SK-N-DZ (cell line): ENCODE data around the gene LMBR1.
"Not testable (repeated sequence)": the region's sequence is repeated elsewhere in the genome, so short reads cannot be mapped to it uniquely, and the experiment has no call there.

Experiments
- DNase-seq: peaks from one replicate; pipeline ENCODE4 v3.0.0-alpha.2; 2015; ENCODE audit warnings: low spot score

LMBR1 gene

DNA sequence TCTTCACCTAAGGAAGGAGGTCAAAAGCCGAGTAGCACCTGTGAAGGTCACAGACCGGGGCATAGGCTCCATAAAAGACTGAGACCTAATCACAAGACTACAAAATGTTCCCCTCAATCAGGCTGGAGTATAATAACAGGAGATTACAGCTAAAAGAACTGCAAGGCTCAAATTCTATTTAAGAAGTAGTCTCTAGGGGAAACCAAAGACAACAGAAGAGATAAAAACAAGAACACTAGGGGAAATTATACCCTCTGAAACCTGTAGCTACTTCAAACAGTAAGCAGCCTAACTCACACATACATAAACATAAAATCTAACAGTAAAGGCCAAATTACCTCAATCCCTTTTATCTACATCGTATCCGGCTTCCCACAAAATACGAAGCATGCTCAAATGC, 38.3 kb downstream of the LMBR1 start:
- DNase-seq: no peak

DNA sequence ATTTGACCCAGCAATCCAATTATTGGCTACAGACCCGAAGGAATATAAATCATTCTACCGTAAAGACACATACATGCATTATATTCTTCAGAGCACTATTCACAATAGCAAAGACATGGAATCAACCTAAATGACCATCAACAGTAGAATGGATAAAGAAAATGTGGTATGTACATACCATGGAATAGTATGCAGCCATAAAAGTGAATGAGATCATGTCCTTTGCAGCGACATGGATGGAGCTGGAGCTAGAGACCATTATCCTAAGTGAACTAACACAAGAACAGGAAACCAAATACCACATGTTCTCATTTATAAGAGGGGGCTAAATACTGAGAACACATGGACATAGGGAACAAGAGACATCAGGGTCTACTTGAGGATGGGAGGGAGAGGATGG, 44.0 kb downstream of the LMBR1 start:
- DNase-seq: no peak

DNA sequence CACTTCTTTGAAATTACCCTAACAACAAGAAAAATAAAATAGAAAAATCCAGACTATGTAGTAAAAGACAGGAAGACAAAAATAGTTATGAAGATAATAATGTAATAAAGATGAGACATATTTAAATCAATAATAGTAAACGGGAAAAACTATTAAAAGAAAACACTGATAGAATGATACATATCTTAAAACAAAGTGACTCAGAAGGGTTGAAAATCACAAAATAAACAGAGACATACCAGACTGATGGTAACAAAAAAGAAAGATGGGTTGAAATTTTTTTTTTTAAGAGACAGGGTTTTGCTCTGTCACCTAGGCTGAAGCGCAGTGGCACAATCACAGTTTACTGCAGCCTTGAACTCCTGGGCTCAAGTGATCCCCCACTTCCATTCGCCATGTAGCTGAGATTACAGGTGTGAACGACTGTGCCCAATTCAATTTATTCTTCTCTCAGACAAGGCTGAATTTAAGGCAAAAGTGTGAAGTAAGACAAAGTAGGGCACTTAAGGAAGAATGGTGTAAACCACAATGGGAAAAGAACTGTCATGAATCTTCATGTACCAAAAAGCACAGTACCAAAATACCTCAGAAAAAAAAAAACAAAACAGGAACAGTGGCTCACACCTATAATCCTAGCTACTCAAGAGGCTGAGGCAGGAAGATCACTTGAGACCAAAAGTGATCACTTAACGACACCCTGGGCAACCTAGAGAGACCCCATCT, 47.4 kb downstream of the LMBR1 start:
- no peak for DNase-seq

DNA sequence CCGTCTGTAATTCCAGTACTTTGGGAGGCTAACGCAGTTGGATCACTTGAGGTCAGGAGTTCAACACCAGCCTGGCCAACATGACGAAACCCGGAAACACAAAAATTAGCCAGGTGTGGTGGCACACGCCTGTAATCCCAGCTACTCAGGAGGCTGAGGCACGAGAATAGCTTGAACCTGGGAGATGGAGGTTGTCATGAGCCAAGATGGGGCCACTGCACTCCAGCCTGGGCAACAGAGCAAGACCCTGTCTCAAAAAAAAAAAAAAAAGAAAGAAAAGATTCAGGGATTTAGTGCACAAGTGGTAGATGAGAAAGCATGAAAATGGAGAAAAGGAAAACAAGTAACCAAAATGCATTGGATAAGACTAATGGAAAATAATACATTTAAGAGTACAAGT, 49.4 kb downstream of the LMBR1 start:
- not testable (repeated sequence) for DNase-seq

DNA sequence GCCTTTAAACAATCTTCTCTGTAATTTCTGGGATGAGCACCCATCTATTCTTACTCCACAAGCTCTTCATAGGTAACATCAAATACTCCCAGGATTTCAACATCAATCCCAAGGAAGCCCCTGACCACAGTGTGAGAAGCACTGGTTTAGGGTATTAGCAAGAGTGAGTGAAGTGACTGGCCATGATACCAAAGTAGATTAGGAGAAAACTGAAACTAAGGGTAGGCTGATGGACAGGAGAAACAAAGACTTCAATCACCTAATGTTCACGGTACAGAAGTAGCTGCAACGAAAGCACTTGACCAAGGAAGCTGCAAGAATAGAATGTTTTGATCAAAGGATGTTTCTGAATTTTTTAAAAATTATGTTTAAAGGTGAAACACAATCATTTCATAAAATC, 49.8 kb downstream of the LMBR1 start:
- DNase-seq: no peak

DNA sequence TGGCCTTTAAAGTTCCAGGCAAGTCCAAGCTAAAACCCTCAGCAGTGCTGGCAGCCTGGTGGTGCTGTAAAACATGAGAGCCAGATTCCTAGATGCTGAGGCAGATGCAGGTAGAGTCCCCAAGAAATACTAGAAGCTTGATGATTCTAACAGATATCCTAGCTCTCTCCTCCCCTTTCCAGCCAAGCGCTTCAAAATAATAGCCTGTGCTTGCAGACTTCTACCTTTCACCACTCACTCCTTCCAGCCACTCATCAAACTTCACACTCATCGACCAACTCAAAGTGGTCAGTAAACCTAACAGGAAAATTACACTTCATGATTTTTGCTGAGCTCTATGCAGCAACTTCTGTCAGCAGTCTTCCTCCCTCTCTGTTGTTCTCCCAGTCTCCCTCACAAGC, 50.2 kb downstream of the LMBR1 start:
- DNase-seq: peak; percentile 48

DNA sequence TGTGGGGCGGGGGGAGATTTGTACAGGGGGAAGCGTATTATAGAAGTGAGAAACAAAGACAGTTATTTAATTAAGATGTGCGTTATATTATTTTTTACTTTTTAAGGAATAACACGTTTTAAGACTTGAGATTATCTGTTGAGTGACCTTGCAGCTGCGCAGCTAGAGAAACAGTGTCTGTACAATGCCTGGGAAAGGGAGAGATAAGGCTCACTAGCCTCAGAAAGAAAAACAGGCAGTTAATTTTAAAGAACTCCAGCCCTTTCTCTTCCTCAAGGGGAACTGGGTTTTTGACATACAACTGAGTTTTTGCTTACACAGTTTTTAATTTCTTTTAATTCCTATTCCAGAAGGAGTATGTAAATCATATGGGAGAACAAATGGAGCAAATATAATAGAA, 50.7 kb downstream of the LMBR1 start:
- DNase-seq: peak; percentile 12

DNA sequence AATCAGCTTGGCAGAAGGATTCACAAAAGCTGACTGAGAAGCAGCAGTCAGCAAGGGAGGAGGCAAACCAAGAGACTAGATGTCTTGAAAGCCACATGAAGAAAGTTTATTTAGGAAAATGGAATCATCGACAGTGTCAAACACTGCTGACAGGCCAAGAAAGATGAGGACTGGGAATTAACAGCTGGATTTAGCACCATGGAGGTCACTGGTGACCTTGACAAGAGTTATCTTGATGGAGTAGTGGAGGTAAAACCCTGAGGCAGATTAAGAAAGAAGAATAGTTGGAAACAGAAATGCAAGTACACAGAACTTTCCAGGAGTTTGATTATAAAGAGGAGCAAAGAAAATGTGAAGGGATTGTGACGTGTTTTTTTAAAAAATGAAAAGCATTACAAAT, 51.5 kb downstream of the LMBR1 start:
- DNase-seq: no peak

DNA sequence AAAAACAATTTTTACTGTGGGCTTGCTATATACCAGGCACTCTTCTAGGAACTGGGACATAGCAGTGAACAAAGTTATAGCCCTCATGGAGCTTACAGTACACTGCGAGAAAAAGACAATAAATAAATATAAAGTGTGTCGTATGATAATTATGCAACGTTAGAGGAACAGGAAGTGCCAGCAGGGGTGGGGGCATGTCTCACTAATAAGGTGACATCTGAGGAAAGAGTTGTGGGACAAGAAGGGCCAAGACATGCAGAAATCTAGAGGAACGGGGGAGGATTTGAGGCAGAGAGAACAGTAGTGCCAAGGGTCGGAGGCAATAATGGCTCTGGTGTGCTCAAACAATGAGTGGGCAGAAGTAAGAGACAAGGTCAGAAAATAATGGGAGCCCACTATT, 52.8 kb downstream of the LMBR1 start:
- no peak for DNase-seq

DNA sequence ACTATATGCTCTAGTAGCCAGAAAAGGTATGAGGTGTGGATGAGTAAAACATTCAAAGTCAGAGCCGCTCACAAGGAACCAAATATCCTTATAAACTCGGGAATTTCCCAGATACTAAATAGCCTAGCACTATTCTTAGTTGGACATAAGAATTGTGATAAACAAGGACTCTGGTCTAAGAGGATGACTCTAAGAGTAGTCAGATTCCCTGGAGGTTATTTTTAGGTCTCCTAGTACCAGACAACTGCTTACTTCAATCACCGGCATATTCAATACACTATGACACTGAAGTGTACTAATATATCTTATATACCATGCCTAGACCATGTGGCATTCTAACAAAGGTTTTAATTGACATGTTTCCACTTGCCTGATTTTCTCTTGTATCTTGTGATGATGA, 56.5 kb downstream of the LMBR1 start:
- DNase-seq: no peak

DNA sequence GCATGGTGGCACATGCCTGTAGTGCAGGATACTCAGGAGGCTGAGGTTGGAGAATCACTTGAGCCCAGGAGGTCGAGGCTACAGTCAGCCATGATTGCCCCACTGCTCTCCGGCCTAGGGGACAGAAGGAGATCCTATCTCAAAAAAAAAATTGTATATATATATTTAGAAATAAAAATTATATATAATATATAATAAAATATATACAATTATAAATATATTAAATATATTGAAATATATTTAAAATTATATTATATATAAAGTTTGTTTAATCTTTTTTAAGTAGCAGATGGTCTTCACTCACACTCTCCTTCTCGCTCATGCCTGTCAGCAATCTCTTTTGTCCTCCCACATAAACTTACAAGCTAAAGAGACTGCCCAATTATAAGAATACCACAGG, 58.5 kb downstream of the LMBR1 start:
- no peak for DNase-seq

DNA sequence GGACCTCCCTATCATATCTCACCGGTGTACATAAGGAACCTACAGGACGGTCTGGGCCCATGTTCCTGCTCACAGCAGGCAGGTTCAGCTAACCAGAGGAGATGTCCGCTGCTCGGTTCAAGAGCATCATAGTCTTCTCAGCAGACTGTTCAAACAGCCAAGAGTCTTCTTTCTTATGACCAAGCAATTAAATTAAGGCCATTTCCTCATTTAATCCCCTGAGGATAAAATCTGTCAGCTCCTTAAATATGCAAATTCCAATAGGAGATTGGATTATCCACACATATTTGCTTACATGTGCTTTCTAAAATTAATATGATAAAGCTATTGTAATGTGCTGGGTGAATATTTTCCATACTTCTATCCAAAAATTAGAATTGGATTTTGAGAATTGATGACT, 59.7 kb downstream of the LMBR1 start:
- DNase-seq: no peak

DNA sequence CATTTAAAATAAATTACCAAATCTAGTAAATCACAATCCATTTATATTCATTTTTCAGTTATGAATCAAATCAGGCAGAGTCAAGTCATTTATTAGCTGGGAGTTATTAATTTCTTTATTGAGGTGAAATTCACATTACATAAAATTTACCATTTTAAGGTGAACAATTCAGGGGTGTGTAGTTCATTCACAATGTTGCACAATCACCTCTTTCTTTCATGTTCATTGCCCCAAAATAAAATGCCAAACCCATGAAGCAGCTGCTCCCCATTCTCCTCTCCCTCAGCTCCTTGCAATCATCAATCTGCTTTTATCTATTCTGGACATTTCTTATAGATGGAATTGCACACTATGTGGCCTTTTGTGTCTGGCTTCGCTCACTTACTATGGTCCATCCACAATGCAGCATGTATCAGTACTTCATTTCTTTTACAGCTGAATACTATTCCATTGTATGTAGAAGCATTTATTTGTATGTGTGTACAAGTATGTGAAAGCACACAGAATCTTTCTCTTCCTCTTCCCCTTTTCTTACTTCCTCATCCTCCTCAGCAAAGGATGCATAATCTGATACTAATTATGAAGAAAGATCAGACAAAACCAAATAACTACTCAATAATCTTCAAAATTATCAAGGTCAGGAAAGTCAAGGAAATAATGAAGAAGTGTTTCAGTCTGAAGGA, 60.6 kb downstream of the LMBR1 start:
- DNase-seq: no peak

DNA sequence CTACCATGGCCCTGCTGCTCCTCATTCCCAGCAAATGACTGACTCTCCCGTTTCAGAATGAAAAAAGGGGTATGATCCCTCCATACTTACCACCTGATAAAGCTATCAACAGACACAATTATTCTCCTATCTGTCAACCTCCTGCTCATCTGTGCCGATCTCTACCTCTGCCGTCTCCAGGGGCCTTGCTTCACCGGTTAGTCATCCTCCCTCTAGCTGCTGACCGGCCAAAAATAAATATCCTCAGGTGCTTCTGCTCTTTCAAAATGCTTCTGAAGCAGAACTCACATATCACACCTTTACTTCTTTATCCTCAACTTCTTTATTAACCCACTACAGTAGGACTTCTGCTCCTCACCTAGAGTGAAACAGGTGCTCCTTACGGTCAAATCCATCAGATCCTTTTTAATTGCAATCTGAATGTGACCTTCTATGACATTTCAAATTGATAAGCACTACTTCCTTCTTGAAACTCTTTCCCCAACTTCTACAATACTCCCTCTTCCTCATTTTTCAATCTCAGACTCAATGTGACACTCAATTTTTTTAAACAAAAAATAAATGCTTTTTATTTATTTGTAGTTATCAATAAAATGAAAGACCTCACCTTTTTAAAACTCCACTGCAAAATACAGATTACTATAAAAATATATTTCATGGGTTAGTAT, 63.2 kb downstream of the LMBR1 start:
- DNase-seq: no peak

DNA sequence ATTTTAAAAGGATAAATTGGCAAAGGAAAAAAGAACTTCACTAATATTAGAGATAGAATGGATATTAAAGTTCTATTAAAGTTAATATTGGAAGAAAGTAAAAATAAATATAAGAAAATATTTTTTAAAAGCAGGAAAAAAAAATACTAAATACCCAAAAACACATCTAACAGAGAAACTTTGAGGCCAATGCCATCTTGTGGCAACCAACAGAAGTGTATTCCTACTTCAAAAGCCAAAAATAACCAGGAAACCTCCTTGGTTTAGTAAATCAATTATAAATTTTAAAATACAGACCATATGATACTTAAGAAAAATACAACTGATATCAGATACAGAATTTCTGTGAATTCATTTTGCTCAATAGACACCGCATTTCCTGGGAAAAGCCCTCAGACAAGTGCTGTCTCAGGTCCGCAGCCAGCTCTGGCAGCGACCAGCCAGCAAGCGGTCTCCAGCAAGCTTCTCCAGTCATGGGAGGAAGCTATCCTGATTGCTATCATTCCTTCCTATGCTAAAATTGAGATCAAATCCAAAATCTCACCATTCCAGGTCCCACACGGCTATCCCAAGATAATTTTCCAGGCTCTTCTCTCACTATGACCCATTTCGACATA, 65.3 kb downstream of the LMBR1 start:
- no peak for DNase-seq

DNA sequence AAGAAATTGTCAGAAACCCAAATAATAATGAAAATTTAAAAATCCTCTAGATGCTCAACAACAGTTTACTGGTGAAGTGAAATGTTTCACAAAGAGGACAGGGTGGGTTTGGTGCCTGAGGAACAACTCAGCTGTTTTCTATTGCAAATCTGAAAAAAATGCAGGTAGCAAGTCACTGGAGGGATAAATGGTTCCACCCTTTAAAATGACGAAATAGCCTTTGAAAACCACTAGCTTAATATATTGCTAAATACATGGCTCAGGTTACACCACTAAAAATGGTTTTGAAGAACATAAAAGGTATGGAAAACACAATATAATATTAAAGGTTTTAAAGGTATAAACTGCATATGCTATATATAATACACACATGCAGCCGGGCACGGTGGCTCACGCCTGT, 69.5 kb downstream of the LMBR1 start:
- no peak for DNase-seq

DNA sequence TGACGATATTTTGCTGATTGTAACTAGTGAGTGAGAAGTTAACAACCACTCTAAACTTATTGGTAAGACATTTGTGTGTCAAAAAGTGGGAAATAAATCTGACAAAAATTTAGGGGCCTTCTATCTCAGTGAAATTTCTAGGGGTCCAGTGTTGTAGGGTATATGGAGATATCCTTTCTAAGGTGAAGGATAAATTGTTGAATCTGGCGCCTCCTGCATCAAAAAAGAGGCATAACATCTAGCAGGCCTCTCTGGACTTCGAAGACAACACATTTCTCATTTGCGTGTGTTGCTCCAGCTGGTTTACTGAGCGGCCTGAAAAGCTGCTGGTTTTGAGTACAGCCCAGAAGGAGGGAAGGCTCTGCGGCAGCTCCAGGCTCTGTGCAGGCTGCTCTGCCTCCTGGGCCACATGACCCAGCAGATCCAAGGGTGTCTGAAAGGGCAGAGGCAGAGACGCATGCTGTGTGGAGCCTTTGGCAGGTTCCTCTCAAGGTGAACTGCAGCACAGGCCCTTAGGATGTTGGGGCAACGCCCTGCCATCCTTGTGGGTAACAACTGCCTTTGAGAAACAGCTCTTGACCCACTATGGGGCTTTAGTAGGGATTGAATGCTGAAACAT, 72.4 kb downstream of the LMBR1 start:
- DNase-seq: no peak

DNA sequence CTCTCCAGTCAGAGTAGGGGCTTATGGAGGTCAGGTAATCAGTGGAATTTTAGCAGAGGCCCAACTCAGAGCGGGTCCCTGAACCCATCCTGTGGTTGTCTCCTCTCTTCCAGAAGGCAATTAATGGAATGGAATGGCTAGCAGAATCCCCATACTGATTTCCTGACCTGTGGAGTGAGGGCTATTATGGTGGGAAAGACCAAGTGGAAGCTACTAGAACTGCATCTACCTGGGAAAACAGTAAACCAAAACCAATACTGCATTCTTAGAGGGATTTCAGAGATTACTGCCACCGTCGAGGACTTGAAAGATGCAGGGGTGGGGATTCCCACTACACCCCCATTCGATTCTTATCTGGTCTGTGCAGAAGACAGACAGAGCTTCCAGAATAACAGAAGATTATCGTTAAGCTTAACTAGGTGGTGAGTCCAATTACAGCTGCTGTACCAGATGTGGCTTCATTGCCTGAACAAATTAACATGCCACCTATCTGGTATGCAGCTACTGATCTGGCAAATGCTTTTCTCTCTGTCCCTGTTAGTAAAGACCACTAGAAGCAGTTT, 73.2 kb downstream of the LMBR1 start:
- no peak for DNase-seq

DNA sequence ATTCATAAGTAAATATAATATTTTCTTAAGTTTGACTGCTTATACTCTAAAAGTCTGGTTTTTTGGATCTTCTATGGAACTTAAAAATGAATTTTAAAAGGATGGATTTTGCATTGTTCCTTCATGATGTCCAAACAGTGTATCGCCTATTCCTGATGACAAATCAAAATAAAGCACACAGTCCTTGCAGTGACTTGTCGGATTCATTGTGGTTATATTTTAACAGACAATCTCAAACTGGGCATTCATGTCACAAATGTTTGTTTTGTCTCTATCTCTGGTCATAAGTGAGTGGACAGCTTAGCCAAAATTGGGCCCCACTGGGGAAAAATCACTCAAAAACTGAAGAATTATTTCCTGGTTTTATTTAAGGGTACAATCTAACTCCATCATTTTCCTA, 74.8 kb downstream of the LMBR1 start:
- DNase-seq: no peak

DNA sequence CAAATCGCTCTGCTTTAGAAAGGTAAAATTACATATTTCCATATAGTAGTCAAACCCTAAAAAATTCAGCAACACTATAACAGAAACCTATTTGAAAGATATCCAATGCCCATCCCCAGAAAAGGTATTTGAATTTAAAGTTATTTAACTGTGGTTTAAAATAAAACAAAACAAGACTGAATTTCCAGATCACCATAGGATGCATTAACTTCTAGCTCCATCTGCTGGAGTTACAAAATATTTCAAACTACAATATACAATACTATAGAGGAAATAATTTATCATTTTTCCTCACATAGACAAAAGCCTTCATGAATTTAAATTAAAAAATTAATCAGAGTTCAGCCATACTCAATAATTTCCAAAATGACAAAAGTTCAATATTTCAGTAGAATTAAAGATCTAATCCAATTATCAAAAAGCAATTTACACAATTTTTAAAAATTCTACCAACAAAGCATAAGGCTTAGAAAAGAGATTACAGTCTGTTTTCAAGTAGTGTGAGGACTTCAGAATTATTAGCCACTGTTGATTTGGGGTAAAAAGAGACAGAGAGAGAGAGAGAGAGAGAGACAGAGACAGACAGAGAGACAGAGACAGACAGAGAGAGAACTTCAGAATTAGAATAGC, 75.9 kb downstream of the LMBR1 start:
- no peak for DNase-seq

DNA sequence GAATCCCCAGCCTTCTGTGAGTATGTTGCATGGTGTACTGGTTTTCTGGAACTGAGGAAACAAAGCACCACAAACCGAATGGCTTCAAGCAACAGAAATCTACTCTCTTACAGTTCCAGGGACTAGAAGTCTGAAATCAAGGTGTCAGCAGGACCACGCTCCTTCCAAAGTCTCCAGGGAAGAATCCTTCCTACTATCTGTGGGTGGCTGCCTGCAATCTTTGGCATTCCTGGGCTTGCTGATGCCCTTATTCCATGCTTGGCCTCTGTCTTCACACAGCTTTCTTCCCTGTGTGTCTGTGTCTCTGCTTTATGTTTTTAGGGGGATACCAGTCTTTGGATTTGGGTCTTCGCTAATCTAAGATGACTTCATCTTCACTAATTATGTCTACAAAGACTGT, 81.3 kb downstream of the LMBR1 start:
- no peak for DNase-seq
